Activated CD4-positive, alpha-beta T cell treated with anti-CD3 and anti-CD28 coated beads, Interleukin-2, amount 10 ng/mL, durations not matched to agents 7 days and 5 days (primary cell): ENCODE measurements around the gene HYLS1. TPM values are rescaled to one million over a fixed set of nuclear protein-coding genes. Genes with fewer than 3 reads are reported as not detected.

Source experiments
- CTCF ChIA-PET: fragments of 350-600 bp; sonication (Branson Sonifier 250); formaldehyde crosslinking; loops from one replicate; lab custom pipeline; 2021; ENCODE audit warnings: antibody characterized with exemption; lab: Charles Lee
- POLR2A ChIA-PET: fragments of 350-600 bp; sonication (Branson Sonifier 250); formaldehyde crosslinking; loops from one replicate; lab custom pipeline; 2021; ENCODE audit warnings: antibody characterized with exemption; lab: Charles Lee
- DNase-seq: peaks from one replicate; pipeline ENCODE4 v3.0.0-alpha.2; 2020
- H3K27ac Mint-ChIP-seq: one replicate; pipeline ENCODE4 v1.8.0; 2021; ENCODE audit warnings: mild to moderate bottlenecking, moderate library complexity, mixed read lengths
- H3K27me3 Mint-ChIP-seq: one replicate; pipeline ENCODE4 v1.8.0; 2021; ENCODE audit warnings: mixed read lengths
- H3K36me3 Mint-ChIP-seq: one replicate; pipeline ENCODE4 v1.8.0; 2021; ENCODE audit warnings: low read depth, mixed read lengths
- H3K4me1 Mint-ChIP-seq: one replicate; pipeline ENCODE4 v1.8.0; 2021; ENCODE audit warnings: mixed read lengths
- H3K4me3 Mint-ChIP-seq: one replicate; pipeline ENCODE4 v1.8.0; 2021; ENCODE audit warnings: mild to moderate bottlenecking, moderate library complexity, mixed read lengths
- H3K9me3 Mint-ChIP-seq: one replicate; pipeline ENCODE4 v1.8.0; 2021; ENCODE audit warnings: mixed read lengths
- total RNA-seq, 2 experiments: library from RNA; stranded (reverse); gene quantifications; one replicate each; pipeline ENCODE4 v1.2.3, GENCODE V29; 2021

The HYLS1 gene
- total RNA-seq, 2 experiments from 2014 or later = 17.4 to 21.2 TPM

DNA sequence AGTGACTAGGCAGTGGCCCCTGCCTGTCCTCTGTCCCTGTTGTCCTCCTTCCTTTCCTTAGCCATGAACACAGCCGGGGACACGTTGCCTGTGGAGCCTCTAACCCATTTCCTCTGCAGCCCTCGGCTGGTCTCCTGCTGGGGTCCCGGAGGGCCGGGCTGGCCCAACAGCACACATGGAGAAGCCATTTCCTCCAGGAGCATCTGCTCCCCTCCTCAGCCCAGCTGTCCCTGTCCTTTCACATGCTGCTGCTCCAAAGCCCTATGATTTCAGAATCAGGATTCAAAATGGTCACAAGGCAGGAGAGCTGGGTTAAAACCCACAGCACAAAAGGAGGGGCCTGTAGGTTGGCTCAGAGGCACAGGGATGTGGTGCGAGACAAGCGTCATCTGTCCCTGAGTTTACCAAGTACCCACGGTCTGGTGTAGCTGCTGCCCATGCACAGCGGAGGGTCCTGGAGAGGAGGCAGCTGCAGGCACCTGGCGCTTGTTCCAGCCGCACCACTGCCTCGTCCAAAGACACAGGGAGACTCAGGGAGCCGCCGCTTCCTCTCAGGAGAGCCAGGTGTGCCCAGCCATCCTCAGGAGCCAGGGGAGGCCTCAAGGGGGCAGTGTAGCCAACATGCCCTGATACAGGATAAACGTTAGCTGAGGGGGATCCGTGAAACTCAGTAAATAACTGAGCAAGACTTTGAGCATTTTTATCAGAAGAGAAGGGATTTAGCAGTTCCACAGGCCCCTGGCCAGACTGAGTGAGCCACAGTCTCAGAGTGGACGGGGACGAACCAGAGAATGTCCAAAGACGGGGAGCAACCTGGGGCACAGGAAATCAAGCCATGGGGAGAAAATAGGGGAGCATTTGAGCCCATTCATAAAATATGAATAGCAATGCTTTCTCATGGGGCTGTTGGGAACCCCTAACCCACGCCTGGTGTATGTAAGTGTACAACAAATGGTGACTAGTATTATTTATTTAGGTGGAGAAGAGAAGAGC, 54.4 kb downstream of the HYLS1 start:
- H3K27ac Mint-ChIP-seq = no peak overlapping the region
- no peaks in the 10 kb centered on the region for H3K27me3 Mint-ChIP-seq
- ChIA-PET POLR2A (no interaction called here), CTCF (interaction anchor here (0.6 to 1.6 kb wide), 4 partner anchors 19 to 251 kb away, joined by 3 read pairs; no protein-coding TSS in a partner anchor)
- no peaks in the 10 kb centered on the region for H3K9me3 Mint-ChIP-seq
- H3K4me1 Mint-ChIP-seq = peaks cover 17% of the 10 kb centered on the region
- DNase-seq = peak; percentile 57
- no peak overlapping the region for H3K4me3 Mint-ChIP-seq
- no peaks in the 10 kb centered on the region for H3K36me3 Mint-ChIP-seq

DNA sequence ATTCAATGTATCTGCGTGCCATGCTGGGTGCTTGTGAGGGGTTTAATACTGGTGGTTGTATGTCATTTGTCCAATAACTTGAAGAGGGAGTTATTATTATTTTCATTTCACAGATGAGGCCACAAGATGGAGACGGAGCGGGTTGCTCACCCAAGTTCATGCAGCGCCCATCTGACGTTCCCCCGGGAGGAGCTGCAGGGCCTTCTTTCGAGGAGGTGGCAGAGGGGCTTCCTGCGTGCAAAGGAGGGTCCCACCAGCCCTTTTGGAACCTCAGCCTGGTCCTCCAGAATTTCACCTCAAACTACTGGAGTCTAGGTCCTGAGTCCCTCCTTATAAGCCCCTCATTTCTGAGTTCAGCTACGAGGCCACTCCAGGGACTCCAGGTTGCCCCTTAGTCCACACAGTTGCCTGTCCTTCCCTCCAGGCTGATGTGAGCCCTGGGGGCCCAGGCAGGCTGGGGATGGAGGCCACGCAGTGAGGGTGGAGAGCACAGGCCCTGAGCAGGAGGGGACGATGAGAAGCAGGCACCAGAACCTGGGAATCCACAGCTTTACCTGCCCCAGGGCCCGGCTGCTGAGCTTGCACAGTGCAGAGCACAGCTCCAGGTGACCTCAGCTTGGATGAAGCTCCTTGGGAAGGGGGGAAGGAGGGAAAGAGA, 55.4 kb downstream of the HYLS1 start:
- POLR2A ChIA-PET = no interaction called here
- Mint-ChIP-seq H3K27ac (no peak overlapping the region), H3K9me3 (no peaks in the 10 kb centered on the region), H3K4me3 (no peak overlapping the region), H3K27me3 (no peaks in the 10 kb centered on the region), H3K36me3 (no peaks in the 10 kb centered on the region), H3K4me1 (peaks cover 15% of the 10 kb centered on the region)
- DNase-seq = no peak
- CTCF ChIA-PET = interaction anchor here (0.6 to 1.3 kb wide), 4 partner anchors 8 to 1352 kb away, joined by 3 read pairs; no protein-coding TSS in a partner anchor

DNA sequence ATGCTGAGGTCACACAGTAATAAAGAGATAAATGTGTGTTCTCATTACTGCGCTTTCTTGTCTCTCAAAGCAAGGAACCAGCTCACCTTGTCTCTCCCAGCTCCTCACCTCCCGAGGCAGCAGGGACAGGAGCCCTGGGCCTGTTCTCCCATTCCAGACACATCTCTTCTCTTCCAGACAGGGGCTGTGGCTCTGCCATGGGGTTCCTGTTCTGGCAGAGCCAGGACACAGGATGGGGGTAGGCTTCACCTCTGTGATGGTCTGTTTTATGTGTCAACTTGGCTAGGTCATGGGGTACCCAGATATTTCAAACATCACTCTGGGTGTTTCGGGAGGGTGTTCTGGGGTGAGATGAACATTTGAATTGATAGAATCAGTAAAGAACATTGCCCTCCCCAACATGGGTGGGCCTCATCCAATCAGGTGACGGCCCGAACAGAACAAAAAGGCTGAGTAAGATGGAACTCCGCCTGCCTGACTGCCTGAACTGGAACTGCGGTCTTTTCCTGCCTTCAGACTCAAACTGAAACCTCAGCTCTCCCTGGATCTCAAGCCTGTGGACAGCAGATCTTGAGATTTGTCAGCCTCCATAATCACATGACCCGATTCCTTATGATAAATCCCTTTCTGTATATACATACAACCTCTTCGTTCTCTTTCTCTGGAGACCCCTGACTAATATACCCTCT, 56.3 kb downstream of the HYLS1 start:
- CTCF ChIA-PET = interaction anchor here (0.6 to 1.3 kb wide), 2 partner anchors 9 to 1353 kb away, joined by 3 read pairs; no protein-coding TSS in a partner anchor
- no peak for DNase-seq
- peaks cover 6% of the 10 kb centered on the region for H3K4me1 Mint-ChIP-seq
- H3K9me3 Mint-ChIP-seq = no peaks in the 10 kb centered on the region
- H3K4me3 Mint-ChIP-seq = no peak overlapping the region
- H3K27me3 Mint-ChIP-seq = no peaks in the 10 kb centered on the region
- H3K36me3 Mint-ChIP-seq = no peaks in the 10 kb centered on the region
- no peak overlapping the region for H3K27ac Mint-ChIP-seq
- POLR2A ChIA-PET = no interaction called here

DNA sequence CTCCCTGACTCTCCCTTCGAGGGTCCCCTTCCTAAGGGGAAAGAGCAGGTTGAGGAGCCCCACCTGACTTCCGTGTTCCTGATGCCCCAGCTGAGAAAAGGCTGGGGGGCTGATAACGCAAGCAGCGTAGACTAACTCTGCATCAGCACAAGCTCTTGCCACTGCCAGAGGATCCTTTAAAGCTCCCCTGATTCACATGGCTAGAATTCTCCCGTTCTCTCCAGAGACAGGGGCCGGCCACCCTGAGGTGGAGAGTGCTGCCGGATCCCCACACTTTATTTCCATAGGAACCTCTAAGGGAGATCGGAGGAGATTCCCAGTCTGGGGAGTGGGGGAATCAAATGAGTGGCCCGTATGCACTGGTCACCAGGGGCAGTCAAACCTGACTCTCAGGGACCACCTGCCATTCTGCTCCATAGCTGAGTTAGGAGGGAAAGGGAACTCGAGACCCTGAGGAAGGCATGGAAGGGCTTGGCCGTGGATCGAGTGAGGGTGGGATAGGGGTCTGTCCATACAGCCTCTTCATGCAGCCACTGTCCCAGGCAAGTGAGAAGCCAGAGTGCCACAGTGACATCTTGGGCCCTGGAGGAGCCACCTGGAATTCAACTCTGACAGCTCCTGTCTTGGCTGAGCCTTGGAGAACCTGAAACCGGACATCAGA, 57.0 kb downstream of the HYLS1 start:
- Mint-ChIP-seq H3K36me3 (no peaks in the 10 kb centered on the region), H3K9me3 (no peaks in the 10 kb centered on the region), H3K4me1 (peaks cover 4% of the 10 kb centered on the region), H3K4me3 (no peak overlapping the region), H3K27me3 (no peaks in the 10 kb centered on the region), H3K27ac (no peak overlapping the region)
- ChIA-PET CTCF (interaction anchor here (1.3 kb wide), 1 partner anchor 10 kb away, joined by 3 read pairs; no protein-coding TSS in a partner anchor), POLR2A (no interaction called here)
- DNase-seq = no peak

DNA sequence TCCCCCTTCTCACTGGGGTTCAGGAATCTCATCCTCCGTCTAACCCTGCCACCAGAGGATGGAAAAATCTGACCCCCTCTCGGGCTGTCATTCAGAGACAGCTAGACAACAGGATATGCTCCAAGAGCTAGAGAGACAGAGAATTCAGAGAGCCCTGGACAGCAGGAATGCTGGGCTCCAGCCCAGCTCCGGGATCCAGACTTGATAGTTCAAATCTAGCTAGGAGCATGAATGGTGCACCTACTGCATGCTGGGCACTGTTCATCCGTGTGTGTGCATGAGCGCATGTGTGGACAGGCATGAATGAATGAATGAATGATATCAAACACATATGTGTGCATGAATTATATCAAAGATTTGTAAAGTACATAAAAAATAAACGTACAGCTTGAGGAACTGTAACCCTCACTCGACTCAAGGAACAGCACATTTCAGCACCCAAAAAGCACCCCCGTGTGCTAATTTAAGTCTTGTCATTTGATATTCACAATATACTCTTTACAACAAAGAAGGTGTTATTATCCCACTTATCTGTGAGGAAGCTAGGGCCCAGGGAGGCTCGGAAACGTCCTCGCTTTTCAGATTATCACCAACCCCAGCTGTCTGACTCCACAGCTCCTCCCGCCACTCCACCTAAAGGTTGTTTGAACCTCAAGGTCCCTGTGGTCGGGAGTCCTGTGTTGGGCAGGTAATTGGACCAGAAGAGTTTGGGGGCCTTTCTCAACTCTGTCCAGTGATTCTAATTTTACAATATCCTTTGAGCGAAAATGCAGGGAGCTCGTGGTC, 57.7 kb downstream of the HYLS1 start:
- Mint-ChIP-seq H3K4me1 (peaks cover 4% of the 10 kb centered on the region), H3K27ac (no peak overlapping the region), H3K27me3 (no peaks in the 10 kb centered on the region), H3K9me3 (no peaks in the 10 kb centered on the region), H3K36me3 (no peaks in the 10 kb centered on the region), H3K4me3 (no peak overlapping the region)
- ChIA-PET POLR2A (no interaction called here), CTCF (interaction anchor here (0.8 kb wide), 1 partner anchor 15 kb away, joined by 3 read pairs; no protein-coding TSS in a partner anchor)
- DNase-seq = no peak

DNA sequence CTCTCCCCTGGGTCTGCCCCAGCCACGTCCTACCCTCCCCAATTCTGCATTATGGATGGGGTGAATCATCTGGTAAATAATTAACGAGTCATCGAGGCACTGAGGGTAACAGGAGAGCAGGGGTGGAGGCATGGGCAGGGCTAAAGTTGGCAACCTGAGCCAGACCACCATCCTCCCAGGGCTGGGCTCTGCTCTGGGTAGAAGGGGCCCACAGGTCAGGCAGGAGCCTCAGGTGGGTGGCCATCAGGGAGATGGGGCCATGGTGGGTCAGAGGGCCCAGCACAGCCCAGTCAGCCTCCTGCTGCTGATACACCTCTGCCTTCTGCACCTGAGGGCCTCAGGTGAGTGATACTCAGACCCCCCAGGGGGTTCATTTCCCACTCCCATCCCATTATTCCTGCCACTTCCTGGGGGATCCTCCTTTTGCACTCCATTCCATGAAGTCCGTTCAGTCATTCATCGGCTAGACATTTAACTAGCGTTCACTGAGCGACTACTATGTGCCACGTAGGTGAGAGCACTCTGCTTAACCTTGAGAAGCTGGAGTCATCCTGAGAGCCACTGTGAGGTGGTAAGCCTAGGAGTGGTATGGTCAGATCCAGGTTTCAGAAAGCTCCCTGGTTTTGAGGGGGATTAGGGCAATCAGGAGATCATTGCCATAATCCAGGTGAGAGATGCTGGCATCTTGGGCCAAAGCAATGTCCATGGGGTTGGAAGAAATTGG, 58.5 kb downstream of the HYLS1 start, which contains the start of gene VSIG10L2:
Gene VSIG10L2 (plus strand): TSS at position 248 of the 724 bp plus-strand sequence. CDS start 12 bp downstream, at position 260.
- no peaks in the 10 kb centered on the region for H3K9me3 Mint-ChIP-seq
- ChIA-PET CTCF (interaction anchor here (0.7 to 0.8 kb wide), 2 partner anchors 16 to 847 kb away, joined by 3 read pairs; no protein-coding TSS in a partner anchor), POLR2A (no interaction called here)
- DNase-seq = no peak
- no peak within 1 kb of the TSS for H3K4me3 Mint-ChIP-seq
- H3K27ac Mint-ChIP-seq = no peak within 1 kb of the TSS
- peaks cover 4% of the 10 kb centered on the region for H3K4me1 Mint-ChIP-seq
- H3K36me3 Mint-ChIP-seq = no peaks in the 10 kb centered on the region
- no peaks in the 10 kb centered on the region for H3K27me3 Mint-ChIP-seq

DNA sequence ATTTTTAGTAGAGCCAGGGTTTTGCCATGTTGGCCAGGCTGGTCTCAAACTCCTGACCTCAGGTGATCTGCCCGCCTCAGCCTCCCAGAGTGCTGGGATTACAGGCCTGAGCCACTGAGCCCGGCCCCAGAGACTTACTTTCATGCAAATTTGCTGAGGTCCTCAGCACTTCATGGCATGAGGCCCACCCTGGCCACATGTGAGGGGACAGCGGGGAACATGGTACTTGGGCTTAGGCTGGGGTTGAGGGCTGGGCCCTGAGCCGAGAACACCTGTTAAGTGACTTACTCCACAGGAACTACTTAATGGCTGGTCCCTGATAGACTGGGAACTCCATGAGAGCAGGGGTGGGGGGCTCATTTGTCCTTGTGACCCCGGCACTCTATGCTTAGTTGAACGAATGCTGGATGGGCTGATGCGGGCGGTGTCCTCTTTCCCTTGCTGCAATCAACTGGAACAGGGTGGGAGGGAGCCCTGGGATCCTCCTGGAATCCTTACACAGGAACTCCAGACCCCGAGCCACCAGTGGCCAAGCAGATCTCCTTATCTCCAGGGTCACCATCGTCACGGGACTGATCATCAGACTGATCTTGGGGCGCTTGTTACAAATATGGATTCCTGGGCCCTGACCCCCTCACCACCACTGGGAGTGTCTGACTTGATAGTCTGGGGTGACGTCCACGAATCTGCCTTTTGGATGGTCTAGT, 59.4 kb downstream of the HYLS1 start:
- Mint-ChIP-seq H3K4me1 (peaks cover 4% of the 10 kb centered on the region), H3K4me3 (no peak overlapping the region), H3K27me3 (no peaks in the 10 kb centered on the region), H3K9me3 (no peaks in the 10 kb centered on the region), H3K36me3 (no peaks in the 10 kb centered on the region), H3K27ac (no peak overlapping the region)
- ChIA-PET POLR2A (no interaction called here), CTCF (no interaction called here)
- no peak for DNase-seq

DNA sequence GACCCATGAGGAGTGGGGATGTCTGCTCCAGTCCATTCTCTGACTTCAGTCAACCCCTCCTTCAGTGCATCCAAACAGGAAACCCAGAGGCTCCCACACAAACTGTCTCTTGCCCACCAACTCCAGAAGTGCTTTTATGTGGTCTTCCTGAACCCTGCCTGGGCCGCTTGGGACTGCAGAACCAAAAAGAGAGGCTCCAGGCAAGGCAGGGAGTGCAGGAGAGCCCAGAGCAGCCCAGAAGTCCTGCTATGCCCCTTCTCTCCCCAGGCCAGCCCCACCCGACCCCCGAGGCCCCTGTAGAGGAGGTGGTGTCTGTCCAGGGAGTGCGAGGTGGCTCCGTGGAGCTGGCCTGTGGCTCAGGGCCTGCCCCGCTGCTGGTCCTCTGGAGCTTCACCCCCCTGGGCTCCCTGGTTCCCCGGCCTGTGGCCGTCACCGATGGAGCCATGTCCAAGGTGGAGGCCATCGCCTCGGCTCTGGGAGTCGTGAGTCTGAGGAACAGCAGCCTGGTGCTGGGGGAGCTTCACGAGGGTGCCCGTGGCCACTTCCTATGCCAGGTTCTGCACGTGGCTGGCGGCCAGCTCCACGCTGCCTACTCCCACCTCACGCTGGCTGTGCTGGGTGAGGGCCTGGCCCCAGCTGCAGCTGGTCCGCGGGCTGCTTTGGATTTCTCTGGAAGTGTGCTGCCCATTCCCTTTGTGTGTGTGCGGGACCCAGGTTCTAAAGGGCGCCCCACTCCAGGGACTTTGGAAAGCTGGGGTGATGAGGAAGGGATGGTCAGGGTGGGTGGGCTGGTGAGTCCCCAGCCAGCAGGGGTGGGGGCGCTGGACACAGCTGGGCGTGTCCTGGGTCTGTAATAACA, 60.2 kb downstream of the HYLS1 start:
- ChIA-PET POLR2A (no interaction called here), CTCF (interaction anchor here (0.6 kb wide), 1 partner anchor 178 kb away, joined by 4 read pairs; no protein-coding TSS in a partner anchor)
- Mint-ChIP-seq H3K36me3 (no peaks in the 10 kb centered on the region), H3K27ac (no peak overlapping the region), H3K4me1 (no peaks in the 10 kb centered on the region), H3K27me3 (no peaks in the 10 kb centered on the region), H3K4me3 (no peak overlapping the region), H3K9me3 (no peaks in the 10 kb centered on the region)
- DNase-seq = no peak

DNA sequence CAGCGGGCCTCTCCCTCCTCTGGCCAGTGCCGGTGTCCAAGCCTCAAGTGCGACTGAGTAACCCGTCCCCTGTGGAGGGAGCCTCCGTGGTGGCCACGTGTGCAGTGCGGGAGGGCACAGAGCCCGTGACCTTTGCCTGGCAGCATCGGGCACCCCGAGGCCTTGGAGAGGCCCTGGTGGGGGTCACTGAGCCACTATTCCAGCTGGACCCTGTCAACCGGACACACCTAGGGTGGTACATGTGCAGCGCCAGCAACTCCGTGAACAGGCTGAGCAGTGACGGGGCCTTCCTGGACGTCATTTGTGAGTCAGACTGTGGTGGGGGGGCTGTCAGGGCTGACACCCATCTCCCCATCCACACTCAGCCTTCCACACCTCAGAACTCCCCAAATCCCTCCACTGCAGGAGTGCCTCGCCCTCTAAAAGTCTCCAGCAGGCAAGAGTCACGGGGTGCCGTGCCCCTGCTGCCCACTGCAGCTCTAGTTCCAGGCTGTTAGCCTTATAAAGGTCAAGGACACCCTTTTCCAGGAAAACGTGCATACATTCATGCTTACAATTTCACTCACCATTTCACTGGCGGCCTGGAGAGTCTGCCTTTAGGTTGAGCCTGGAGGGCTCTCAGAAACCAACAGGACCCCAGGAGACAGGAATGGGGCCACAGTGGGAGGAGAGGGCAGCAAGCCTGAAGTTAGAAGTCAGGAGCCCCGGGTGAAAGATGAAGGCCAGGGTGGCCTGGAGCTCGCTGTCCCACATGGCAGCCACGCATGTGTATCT, 61.0 kb downstream of the HYLS1 start:
- Mint-ChIP-seq H3K9me3 (no peaks in the 10 kb centered on the region), H3K27me3 (no peaks in the 10 kb centered on the region), H3K4me3 (no peak overlapping the region), H3K36me3 (no peaks in the 10 kb centered on the region), H3K4me1 (no peaks in the 10 kb centered on the region), H3K27ac (no peak overlapping the region)
- ChIA-PET CTCF (interaction anchor here (0.6 kb wide), 1 partner anchor 177 kb away, joined by 4 read pairs; no protein-coding TSS in a partner anchor), POLR2A (no interaction called here)
- DNase-seq = no peak
